ENCODE measurements around the gene ZFYVE19.

- TF ChIP-seq CTCF (IDR thresholded peaks at IDR 0.05) (no peak), TCF7L2 (IDR thresholded peaks at IDR 0.05; ENCODE audit: low read depth, low read length) (no peak)
These were observed 43.8 kb downstream of the ZFYVE19 start for GRCh38 chr15:40850576-40851112.

Data from Panc1 (cell line).